Measurements from ENCODE around the gene DOCK3.
A peak's percentile ranks its signal among the peaks of the same experiment; 100 is the strongest.
"Not testable (repeated sequence)": the region's sequence is repeated elsewhere in the genome, so short reads cannot be mapped to it uniquely, and the experiment has no call there.

DOCK3 gene

DNA sequence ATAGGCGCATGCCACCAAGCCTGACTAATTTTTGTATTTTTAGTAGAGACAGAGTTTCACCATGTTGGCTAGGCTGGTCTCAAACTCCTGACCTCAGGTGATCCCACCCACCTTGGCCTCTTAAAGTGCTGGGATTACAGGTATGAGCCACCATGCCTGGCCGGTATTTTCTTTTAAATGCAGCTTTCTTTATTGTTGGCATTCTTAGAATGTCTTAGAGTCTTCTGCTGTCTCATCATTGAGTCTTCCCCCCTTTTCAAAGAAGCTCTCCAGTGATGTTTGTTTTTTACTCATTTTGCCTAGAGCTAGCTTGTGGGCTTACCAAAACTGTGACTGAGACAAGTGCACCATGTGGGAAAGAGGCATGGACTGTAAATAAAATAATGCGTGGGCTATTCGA is 13.9 kb downstream of the DOCK3 start:
- DNase-seq = not testable (repeated sequence)

DNA sequence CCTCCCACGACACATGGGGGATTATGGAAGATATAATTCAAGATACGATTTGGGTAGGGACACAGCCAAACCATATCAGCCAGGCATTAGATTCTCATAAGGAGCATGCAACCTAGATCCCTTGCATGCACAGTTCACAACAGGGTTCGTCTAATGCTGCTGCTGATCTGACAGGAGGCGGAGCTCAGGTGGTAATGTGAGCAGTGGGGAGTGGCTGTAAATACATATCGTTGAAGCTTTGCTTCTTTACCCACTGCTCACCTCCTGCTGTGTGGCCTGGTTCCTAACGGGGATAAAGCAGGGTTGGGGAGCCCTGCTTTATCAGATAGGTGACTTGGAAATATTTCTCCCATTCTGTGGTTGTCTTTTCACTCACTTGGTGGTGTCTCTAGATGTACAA is 14.8 kb downstream of the DOCK3 start:
- no peak for DNase-seq

DNA sequence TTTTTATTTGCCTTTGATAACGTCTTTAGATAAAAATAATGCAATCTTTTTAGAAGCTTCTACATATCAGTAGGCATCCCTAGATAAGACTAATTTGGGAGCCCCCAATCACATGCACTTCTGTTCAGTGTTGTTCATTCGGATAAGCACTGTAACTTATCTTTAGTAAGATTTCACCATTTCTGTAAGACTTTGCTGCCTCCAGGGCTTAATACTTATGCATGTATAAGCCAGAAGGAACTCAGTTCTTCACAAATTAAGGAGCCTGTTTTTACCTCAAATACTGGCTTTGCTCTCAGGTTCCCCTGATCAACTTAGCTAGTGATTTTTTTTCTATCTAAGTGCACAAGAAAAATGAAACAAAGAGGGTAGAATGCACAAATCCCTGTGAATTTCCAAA is 20.3 kb downstream of the DOCK3 start:
- no peak for DNase-seq

DNA sequence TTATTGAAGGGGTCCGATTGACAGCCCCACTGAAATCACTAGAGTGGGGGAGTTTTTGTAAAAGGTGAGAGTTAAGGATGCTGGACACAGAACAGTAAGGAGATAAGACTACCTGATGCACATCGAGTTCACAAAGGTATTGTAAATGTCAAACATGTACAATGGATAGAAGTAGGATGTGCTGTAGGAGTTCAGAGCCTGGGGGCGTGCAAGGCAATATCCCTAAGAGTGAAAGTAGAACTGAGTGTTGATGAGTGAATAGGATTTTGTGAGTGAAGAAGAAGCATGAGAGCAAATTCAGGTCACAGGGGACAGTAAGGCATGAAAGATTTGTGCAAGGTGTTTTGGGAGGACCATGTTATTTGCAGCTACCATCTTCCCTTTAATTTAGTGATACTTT is 21.5 kb downstream of the DOCK3 start:
- no peak for DNase-seq

DNA sequence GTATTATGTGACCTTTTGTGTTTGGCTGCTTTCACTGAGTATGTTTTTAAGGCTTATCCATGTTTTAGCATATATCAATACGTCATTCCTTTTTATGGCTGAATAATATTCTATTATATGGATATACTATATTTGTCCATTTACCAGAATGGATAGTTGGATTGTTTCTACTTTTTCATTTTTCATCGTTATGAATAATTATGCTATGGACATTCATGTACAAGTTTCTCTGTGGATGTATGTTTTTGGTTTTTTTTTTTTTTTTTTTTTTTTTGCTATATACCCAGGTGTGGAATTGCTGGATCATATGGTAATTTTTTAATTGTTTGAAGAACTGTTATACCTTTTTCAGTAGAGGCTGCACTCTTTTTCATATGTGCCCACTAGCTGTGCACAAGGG is 23.5 kb downstream of the DOCK3 start:
- no peak for DNase-seq

DNA sequence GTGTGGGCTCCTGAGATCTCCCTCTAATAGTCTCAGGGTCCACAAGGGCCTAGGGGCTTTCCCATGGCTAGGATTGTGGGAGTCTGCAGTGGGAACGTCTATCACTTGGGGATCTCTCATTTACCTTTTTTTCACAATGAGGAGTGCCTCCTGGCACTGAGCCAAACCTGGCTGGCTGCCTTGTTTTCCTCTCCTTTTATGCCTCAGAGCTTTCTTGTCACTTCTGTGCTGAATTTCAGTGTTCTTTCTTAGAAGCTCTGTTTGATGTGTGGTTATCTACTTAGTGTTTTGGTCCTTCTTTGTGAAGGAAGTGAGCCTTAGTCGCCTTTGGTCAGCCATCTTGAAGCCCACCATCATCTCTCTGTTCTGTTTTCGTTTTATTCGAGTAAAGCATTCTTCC is 33.9 kb downstream of the DOCK3 start:
- DNase-seq = no peak

DNA sequence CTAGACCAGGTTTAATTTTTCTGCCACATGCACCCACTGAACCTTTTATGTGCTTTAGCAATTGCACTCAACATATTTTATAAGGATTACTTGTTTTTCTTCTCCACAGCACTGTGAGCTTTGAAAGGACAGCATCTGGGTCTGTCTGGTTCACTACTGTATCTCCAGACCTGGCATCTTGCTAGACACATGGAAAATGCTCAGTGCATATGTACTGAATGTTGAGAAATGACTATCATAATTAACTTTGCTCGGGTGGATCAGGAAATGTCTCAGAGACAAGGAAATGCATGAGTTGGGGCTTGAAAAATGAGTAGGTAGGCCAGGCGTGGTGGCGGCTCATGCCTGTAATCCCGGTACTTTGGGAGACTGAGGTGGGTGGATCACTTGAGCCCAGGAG is 40.2 kb downstream of the DOCK3 start:
- DNase-seq = no peak

DNA sequence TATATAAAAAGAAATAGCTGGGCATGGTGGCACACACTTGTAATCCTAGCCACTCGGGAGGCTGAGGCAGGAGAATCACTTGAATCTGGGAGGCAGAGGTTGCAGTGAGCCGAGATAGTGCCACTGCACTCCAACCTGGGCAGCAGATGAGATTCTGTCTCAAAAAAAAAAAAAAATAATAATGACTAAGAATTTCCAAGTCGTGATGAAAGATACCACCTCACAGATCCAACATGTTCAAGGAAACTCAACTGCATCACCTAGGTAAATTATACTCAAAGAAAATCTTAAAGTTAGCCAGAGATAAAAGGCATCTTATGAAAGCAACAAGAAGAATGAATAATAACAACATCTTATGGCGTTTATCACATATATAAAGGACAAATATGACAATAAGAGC is 50.1 kb downstream of the DOCK3 start:
- DNase-seq = no peak

DNA sequence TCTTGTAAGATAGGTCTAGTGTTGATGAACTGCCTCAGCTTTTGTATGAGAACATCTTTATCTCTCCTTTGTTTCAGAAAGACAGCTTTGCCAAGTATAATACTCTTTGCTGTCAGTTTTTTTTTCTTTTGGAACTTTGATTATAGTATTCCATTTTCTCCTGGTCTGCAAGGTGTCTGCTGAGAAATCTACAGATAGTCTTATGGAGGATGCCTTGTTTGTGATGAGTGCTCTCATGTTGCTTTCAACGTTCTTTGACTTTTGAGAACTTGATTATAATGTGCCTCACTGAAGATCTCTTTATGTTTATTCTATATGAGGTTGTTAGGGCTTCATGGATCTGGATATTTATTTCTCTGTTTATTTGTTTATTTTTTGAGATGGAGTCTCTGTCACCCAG is 60.3 kb downstream of the DOCK3 start:
- DNase-seq = no peak

DNA sequence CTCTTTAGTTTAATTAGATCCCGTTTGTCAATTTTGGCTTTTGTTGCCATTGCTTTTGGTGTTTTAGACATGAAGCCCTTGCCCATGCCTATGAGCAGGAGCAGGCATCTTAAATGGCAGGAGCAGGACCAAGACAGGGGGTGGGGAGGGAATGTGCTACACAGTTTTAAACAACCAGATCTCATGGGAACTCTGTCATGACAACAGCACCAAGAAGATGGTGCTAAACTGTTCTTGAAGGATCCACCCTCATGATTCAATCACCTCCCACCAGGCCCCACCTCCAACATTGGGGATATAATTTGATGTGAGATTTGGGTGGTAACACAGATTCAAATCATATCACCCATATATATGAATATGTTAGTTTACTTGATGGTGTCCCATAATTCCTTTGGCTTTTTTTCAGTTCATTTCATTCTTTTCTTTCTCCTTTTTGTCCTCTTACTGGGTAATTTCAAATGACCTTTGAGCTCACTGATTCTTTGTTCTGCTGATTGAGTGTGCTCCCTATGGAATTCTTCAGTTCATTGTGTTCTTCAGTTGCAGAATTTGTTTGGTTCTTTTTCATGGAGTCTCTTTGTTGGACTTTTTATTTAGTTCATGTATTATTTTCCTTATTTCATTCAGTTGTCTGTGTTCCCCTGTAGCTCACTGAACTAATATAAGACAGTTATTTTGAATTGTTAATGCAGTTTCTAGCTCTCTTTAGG is 62.6 kb downstream of the DOCK3 start:
- no peak for DNase-seq

DNA sequence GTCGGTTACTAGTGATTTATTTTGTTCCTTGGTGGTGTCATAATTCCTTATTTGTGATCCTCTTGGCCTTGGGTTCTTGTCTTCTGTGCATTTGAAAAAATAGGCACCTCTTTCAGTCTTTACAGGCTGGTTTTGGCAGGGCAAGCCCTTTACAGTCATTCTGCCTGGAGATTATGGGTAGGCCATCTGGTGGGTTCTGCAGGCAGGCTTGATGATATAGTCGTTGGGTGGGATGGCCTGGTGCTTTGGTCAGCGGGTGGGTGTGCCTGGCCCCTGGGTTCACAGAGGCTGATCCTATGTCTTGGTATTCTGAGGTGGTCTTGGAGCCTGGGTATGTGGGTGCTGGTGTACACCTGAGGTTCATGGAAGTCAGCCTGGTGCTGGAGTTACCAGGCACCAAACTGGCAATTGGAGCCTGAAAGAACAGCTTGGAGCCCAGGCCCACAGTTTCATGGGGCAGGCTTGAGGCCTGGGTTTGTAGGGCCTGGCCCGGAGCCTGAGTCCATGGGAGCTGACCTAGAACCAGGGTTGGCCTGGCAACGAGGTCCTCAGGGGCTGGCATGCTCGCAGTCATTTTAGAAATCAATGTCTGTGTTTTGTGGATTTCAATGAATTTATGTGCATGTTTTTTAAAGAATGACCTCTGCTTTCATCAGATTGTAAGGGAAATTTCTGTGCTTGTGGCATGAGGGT is 63.3 kb downstream of the DOCK3 start:
- DNase-seq = no peak

DNA sequence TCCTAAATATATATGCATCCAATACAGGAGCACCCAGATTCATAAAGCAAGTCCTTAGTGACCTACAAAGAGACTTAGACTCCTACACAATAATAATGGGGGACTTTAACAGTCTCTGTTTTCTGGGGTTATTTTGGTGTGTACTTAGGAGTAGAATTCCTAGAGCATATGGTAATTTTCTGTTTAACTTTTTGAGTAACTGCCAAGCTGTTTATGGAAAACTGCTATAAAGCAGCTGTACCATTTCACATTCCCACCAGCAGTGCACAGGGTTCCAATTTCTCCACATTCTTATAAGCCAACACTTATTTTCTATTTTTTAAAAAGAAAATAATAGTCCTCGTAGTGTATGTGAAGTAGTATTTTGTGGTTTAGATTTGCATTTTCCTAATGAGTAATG is 68.9 kb downstream of the DOCK3 start:
- DNase-seq = no peak

DNA sequence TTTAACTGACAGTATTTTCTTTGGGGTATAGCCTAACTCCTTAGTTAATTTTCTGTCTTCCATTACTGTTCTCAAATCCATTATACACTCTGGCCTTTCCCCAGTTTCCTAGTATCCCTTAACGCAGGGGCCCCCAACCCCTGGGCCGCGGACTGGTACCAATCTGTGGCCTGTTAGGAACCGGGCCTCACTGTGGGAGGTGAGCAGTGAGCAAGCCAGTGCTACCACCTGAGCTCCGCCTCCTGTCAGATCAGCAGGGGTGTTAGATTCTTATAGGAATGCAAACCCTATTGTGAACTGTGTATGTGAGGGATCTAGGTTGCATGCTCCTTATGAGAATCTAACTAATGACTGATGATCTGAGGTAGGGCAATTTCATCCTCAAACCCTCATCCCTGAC is 75.1 kb downstream of the DOCK3 start:
- DNase-seq = no peak

DNA sequence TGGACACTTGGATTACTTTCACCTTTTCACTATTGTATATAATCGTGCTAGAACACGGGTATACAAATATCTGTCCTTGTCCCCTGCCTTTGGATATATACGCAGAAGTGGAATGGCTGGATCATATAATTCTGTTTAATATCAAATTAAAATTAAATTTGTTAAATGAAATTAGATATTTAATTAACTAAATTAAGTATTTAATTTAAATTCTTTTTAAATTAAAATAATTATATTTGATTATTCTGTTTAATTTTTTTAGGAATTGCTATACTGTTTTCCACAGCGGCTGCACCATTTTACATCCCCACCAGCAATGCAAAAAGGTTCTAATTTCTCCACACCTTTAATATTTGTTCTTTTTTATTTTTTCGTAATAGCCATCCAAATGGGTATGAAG is 84.3 kb downstream of the DOCK3 start:
- DNase-seq = no peak

DNA sequence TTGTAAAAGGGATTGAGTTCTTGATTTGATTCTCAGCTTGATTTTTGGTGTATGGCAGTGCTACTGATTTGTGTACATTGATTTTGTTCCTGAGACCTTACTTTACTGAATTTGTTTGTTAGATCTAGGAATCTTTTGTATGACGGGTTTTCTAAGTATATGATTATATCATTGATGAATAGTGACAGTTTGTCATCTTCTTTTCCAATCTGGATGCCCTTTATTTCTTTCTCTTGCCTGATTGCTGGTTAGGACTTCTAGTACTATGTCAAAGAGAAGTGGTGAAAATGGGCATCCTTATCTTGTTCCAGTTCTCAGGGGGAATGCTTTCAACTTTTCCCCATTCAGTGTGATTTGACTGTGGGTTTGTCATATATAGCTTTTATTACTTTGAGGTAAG is 103.0 kb downstream of the DOCK3 start:
- DNase-seq = no peak

DNA sequence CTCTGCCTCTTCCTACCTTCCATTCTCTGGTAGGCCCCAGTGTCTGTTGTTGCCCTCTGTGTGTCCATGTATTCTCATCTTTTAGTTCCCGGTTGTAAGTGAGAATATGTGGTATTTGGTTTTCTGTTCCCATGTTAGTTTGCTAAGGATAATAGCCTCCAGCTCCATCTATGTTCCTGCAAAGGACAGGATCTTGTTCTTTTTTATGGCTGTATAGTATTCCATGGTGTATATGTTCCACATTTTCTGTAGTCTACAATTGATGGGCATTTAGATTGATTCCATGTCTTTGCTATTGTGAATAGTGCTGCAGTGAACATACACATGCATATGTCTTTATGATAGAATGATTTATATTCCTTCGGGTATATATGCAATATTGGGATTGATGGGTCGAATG is 107.0 kb downstream of the DOCK3 start:
- not testable (repeated sequence) for DNase-seq

DNA sequence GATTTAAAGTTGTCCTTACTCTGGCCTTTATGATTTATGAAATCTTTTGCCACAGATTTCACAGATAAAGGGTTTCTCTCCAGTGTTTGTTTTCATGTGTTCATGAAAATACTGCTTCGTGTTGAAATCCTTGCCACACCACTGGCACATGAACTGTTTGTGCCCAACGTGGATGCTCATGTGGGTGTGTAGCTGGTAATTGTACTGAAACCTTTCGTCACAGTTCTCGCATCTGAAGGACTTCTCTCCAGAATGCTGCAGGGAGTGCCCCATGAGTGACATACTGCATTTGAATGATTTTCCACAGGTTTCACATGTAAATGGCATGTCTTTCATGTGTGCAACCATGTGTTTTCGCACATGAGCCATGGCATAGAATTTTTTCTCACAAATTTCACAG is 111.9 kb downstream of the DOCK3 start:
- no peak for DNase-seq

DNA sequence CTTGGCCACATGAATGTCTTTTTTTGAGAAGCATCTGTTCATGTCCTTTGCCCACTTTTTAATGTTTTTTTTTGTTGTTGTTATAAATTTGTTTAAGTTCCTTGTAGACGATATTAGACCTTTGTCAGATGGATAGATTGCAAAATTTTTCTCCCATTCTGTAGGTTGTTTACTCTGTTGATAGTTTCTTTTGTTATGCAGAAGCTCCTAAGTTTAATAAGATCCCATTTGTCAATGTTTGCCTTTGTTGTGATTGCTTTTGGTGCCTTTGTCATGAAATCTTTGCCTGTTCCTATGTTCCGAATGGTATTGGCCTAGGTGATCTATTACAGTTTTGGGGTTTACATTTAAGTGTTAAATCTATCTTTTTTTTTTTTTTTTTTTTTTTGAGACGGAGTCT is 116.2 kb downstream of the DOCK3 start:
- not testable (repeated sequence) for DNase-seq

DNA sequence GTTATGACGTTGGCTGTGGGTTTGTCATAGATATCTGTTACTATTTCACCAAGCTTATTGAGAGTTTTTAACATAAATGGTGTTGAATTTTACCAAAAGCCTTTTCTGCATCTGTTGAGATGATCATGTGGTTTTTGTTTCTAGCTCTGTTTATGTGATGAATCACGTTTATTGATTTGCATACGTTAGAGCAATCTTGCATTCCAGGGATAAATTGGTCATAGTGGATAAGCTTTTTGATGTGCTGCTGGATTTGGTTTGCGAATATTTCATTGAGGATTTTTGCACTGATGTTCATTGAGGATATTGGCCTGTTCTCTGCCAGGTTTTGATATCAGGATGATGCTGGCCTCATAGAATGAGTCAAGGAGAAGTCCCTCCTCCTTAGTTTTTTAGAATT is 117.8 kb downstream of the DOCK3 start:
- DNase-seq = no peak

DNA sequence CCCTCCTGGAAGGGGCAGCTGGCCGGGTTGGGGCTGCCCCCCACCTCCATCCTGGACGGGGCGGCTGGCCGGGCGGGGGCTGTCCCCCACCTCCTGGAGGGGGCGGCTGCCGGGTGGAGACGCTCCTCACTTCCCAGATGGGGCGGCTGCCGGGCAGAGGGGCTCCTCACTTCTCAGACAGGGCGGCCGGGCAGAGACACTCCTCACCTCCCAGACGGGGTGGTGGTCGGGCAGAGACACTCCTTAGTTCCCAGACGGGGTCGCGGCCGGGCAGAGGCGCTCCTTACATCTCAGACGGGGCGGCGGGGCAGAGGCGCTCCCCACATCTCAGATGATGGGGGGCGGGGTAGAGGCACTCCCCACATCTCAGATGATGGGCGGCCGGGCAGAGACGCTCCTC is 129.1 kb downstream of the DOCK3 start:
- DNase-seq = not testable (repeated sequence)

DNA sequence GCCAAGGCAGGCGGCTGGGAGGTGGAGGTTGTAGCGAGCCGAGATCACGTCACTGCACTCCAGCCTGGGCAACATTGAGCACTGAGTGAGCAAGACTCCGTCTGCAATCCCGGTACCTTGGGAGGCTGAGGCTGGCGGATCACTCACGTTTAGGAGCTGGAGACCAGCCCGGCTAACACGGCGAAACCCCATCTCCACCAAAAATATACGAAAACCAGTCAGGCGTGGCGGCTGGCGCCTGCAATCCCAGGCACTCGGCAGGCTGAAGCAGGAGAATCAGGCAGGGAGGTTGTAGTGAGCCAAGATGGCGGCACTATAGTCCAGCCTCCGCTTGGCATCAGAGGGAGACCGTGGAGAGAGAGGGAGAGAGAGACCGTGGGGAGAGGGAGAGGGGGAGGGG is 129.6 kb downstream of the DOCK3 start:
- not testable (repeated sequence) for DNase-seq

DNA sequence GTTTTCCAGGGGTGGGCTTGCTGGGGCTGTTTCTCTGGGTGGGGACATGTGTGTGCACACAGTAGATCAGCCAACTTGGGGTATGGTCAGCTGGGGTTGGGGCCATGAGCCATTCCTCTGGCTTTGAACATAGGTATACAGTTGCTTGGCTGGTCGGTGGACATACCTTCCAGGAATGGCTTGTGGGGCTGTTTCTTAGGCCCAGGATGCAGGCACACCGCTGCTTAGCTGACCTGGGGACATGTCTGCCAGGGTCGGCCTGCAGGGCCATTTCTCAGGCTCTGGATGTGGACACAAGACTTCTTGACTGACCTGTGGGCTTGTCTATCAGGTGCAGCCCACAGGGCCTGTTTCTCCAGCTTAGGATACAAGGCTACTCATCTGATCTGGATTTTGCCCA is 130.6 kb downstream of the DOCK3 start:
- DNase-seq = no peak

DNA sequence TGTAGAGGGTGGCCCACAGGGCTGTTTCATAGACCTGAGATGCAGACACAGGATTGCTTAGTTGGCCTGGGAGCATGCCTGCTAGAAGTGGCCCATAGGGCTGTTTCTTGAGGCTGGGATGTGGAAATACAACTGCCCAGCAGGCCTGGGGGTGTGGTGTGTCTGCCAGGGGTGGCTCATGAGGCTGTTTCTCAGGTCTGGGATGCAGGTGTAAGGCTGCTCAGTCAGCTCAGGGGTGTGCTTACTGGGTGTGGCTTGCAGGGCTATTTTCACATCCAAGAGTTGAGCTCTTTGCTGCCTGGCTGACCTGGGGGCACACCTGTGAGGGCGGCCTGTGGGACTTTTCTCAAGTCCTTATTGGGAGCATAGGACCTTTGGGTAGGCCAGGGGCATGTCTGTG is 131.3 kb downstream of the DOCK3 start:
- no peak for DNase-seq

DNA sequence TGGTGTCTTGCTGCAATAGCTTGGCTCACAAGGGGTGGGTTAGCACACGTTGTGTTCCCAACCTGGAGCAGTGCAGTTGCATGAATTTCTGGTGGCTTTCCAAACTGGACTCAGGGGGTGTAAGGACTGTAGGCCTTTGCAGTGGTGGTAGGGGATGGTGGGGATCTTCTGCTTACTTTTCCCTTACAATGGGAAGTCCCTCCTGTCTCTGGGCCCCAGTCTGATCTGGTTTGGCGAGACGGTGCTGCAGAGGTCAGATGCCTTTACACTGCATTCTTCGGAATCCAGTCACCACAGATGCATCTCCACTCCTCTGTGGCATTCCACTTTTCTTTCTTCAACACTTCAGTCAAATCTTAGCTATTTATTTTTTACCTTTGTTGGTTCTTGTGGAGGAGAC is 132.1 kb downstream of the DOCK3 start:
- DNase-seq = peak; percentile 53

DNA sequence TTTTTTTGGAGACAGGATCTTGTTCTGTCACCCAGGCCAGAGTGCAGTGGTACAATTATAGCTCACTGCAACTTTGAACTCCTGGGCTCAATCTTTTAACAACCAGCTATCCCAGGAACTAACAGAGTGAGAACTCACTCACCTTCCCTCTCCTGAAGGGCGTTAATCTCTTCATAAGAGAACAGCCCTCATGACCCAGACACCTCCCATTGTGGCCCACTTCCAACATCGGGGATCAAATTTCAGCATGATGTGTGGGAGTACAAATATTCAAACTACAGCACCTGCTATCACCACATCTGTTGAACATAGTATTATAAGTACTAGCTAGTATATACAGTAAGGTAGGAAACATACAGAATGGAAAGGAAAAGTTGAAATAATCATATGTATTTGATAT is 132.5 kb downstream of the DOCK3 start:
- DNase-seq = peak; percentile 66
